ENCODE measurements around the gene PRICKLE2. TPM values are rescaled to one million over a fixed set of nuclear protein-coding genes. Genes with fewer than 3 reads are reported as not detected.

The PRICKLE2 gene
- total RNA-seq, 2 donors from 2014 or later, result 23.4 to 41.5 TPM

- no peak for ATAC-seq
- WGBS, 2 donors, result 66 to 75% methylated on average over 4 of the region's 4 CpGs
- DNase-seq, result no peak
- TF ChIP-seq CTCF (IDR thresholded peaks at IDR 0.05) (no peak), POLR2A (IDR thresholded peaks at IDR 0.05) (no peak)
- Histone ChIP-seq H3K27me3 (no peaks in the 10 kb centered on the region), H3K4me3 (no peak overlapping the region), H3K4me1 (peaks cover 3% of the 10 kb centered on the region), H3K9me3 (no peaks in the 10 kb centered on the region), H3K36me3 (replicated peaks in 1 of 2; ENCODE audit: insufficient read depth in 1 of 2, low read depth in 2 of 2) (no peaks in the 10 kb centered on the region), H3K27ac (no peak overlapping the region)
- intact Hi-C loops (cut with DNase I), result no loop called here
These were observed 6.5 kb downstream of the PRICKLE2 start for GRCh38 chr3:64218746-64219145.

GRCh38 chr3:64218329-64218728 lies 6.9 kb downstream of the PRICKLE2 start:
- 85 to 87% methylated on average over 3 of the region's 3 CpGs for WGBS, 2 donors
- H3K27me3 ChIP-seq, result no peaks in the 10 kb centered on the region
- H3K9me3 ChIP-seq, result no peaks in the 10 kb centered on the region
- no peak overlapping the region for H3K27ac ChIP-seq
- TF ChIP-seq CTCF (IDR thresholded peaks at IDR 0.05) (no peak), POLR2A (IDR thresholded peaks at IDR 0.05) (no peak)
- H3K4me3 ChIP-seq, result no peak overlapping the region
- peaks cover 7% of the 10 kb centered on the region for H3K4me1 ChIP-seq
- DNase-seq (no peak), ATAC-seq (no peak)
- H3K36me3 ChIP-seq (replicated peaks in 1 of 2; ENCODE audit: insufficient read depth in 1 of 2, low read depth in 2 of 2), result no peaks in the 10 kb centered on the region
- intact Hi-C loops (cut with DNase I), result no loop called here

- Histone ChIP-seq H3K4me3 (no peak overlapping the region), H3K36me3 (replicated peaks in 1 of 2; ENCODE audit: insufficient read depth in 1 of 2, low read depth in 2 of 2) (no peaks in the 10 kb centered on the region), H3K4me1 (peaks cover 9% of the 10 kb centered on the region), H3K27ac (no peak overlapping the region), H3K27me3 (no peaks in the 10 kb centered on the region), H3K9me3 (no peaks in the 10 kb centered on the region)
- intact Hi-C loops (cut with DNase I), result no loop called here
- WGBS, 2 donors, result 67 to 77% methylated on average over 10 of the region's 10 CpGs
- no peak for TF ChIP-seq POLR2A (IDR thresholded peaks at IDR 0.05)
- no peak for TF ChIP-seq CTCF (IDR thresholded peaks at IDR 0.05)
- no peak for ATAC-seq
- no peak for DNase-seq
These were observed 8.8 kb downstream of the PRICKLE2 start for GRCh38 chr3:64216274-64217147.

GRCh38 chr3:64215559-64215958 lies 9.7 kb downstream of the PRICKLE2 start:
- DNase-seq (no peak), ATAC-seq (no peak)
- TF ChIP-seq CTCF (IDR thresholded peaks at IDR 0.05) (no peak), POLR2A (IDR thresholded peaks at IDR 0.05) (no peak)
- intact Hi-C loops (cut with DNase I), result no loop called here
- Histone ChIP-seq H3K9me3 (no peaks in the 10 kb centered on the region), H3K27me3 (no peaks in the 10 kb centered on the region), H3K4me3 (no peak overlapping the region), H3K36me3 (replicated peaks in 1 of 2; ENCODE audit: insufficient read depth in 1 of 2, low read depth in 2 of 2) (no peaks in the 10 kb centered on the region), H3K27ac (no peak overlapping the region), H3K4me1 (peaks cover 9% of the 10 kb centered on the region)
- WGBS, 2 donors, result 86 to 90% methylated on average over 3 of the region's 3 CpGs

GRCh38 chr3:64215103-64215502 lies 10.2 kb downstream of the PRICKLE2 start:
- intact Hi-C loops (cut with DNase I), result no loop called here
- TF ChIP-seq POLR2A (IDR thresholded peaks at IDR 0.05), result no peak
- TF ChIP-seq CTCF (IDR thresholded peaks at IDR 0.05), result no peak
- H3K27me3 ChIP-seq, result no peaks in the 10 kb centered on the region
- no peaks in the 10 kb centered on the region for H3K9me3 ChIP-seq
- WGBS, 2 donors, result 63 to 72% methylated on average over 2 of the region's 2 CpGs
- H3K4me3 ChIP-seq, result no peak overlapping the region
- peak overlapping the region in 3 of 4 donors; percentile 73 to 81 (median 76) for H3K27ac ChIP-seq
- DNase-seq (no peak), ATAC-seq (no peak)
- H3K4me1 ChIP-seq, result peaks cover 9% of the 10 kb centered on the region
- H3K36me3 ChIP-seq (replicated peaks in 1 of 2; ENCODE audit: insufficient read depth in 1 of 2, low read depth in 2 of 2), result no peaks in the 10 kb centered on the region

Data from body of pancreas (tissue), 4 donors.